Thoracic aorta (tissue), 2 donors: Measurements from ENCODE around the gene PIEZO1. TPM values are rescaled to one million over a fixed set of nuclear protein-coding genes. Genes with fewer than 3 reads are reported as not detected.
A peak's percentile ranks its signal among the peaks of the same experiment; 100 is the strongest.

ENCODE experiments used
- ATAC-seq: fragments of 150-250 bp; one replicate; pipeline ENCODE4 v1.8.0; 2017; ENCODE audit warnings: low read depth; ENCODE audit not compliant: insufficient number of reproducible peaks, low FRiP score
- DNase-seq: peaks from one replicate; pipeline ENCODE4 v3.0.0-alpha.2; 2020; ENCODE audit warnings: low spot score
- H3K27ac ChIP-seq, 2 donors: fragments of 200-600 bp; sonication (generic); 1 replicate in 1 of 2; 2 replicates in 1 of 2; pipeline ENCODE4 v1.5.1; 2016; ENCODE audit warnings: mild to moderate bottlenecking in 2 of 2, moderate library complexity in 2 of 2
- H3K27me3 ChIP-seq: fragments of 200-600 bp; sonication (generic); replicated peaks from 2 replicates; pipeline ENCODE4 v1.6.0; 2016; ENCODE audit warnings: mild to moderate bottlenecking; ENCODE audit not compliant: insufficient read depth
- H3K36me3 ChIP-seq: fragments of 200-600 bp; sonication (generic); one replicate; pipeline ENCODE4 v1.5.1; 2016
- H3K4me1 ChIP-seq, 2 donors: fragments of 200-600 bp; sonication (generic); 1 replicate in 1 of 2; 2 replicates in 1 of 2; pipeline versions ENCODE4 v1.5.1 to v1.6.0; 2016; ENCODE audit warnings: low read depth in 2 of 2, mild to moderate bottlenecking in 1 of 2; ENCODE audit not compliant: control insufficient read depth in 1 of 2
- H3K4me3 ChIP-seq: fragments of 200-600 bp; sonication (generic); 2 replicates; pipeline ENCODE4 v1.5.1; 2016; ENCODE audit warnings: mild to moderate bottlenecking
- H3K9me3 ChIP-seq: fragments of 200-600 bp; sonication (generic); 2 replicates; pipeline ENCODE4 v1.5.1; 2016
- total RNA-seq, 2 donors: library from RNA; depleted of rRNA; stranded (reverse); fragments of >200 nt; gene quantifications; one replicate each; pipeline versions ENCODE4 v1.1.0 to v1.2.3, GENCODE V29; 2016
- TF ChIP-seq, protein P1 (sequence below): fragments of 200-600 bp; sonication (generic); IDR thresholded peaks from one replicate; pipeline ENCODE4 v1.5.1; 2019; ENCODE audit warnings: antibody characterized with exemption

The PIEZO1 gene
- total RNA-seq, 2 donors from 2014 or later: 108 to 179 TPM

DNA sequence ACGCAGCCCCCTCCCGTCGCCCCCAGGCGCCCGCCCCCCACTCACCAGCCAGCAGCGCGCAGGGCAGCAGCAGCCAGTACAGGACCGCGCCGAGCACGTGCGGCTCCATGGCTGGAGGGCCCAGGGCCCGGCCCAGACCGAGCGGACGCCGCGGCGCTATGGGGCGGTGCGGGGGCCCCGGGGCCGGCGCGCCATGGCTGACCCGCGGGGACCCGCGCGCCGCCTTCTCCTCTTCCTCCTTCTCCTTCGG, 239 bp downstream of the PIEZO1 start:
- H3K4me3 ChIP-seq: peak overlapping the region; percentile 97
- ATAC-seq: no peak
- H3K4me1 ChIP-seq: peaks cover 23 to 40% of the 10 kb centered on the region in 2 donors
- H3K27ac ChIP-seq: peak overlapping the region; percentile 88 to 91
- no peaks in the 10 kb centered on the region for H3K36me3 ChIP-seq
- H3K9me3 ChIP-seq: no peaks in the 10 kb centered on the region
- no peak for DNase-seq
- TF ChIP-seq, protein P1, sequence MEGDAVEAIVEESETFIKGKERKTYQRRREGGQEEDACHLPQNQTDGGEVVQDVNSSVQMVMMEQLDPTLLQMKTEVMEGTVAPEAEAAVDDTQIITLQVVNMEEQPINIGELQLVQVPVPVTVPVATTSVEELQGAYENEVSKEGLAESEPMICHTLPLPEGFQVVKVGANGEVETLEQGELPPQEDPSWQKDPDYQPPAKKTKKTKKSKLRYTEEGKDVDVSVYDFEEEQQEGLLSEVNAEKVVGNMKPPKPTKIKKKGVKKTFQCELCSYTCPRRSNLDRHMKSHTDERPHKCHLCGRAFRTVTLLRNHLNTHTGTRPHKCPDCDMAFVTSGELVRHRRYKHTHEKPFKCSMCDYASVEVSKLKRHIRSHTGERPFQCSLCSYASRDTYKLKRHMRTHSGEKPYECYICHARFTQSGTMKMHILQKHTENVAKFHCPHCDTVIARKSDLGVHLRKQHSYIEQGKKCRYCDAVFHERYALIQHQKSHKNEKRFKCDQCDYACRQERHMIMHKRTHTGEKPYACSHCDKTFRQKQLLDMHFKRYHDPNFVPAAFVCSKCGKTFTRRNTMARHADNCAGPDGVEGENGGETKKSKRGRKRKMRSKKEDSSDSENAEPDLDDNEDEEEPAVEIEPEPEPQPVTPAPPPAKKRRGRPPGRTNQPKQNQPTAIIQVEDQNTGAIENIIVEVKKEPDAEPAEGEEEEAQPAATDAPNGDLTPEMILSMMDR: no peak
- no peaks in the 10 kb centered on the region for H3K27me3 ChIP-seq

DNA sequence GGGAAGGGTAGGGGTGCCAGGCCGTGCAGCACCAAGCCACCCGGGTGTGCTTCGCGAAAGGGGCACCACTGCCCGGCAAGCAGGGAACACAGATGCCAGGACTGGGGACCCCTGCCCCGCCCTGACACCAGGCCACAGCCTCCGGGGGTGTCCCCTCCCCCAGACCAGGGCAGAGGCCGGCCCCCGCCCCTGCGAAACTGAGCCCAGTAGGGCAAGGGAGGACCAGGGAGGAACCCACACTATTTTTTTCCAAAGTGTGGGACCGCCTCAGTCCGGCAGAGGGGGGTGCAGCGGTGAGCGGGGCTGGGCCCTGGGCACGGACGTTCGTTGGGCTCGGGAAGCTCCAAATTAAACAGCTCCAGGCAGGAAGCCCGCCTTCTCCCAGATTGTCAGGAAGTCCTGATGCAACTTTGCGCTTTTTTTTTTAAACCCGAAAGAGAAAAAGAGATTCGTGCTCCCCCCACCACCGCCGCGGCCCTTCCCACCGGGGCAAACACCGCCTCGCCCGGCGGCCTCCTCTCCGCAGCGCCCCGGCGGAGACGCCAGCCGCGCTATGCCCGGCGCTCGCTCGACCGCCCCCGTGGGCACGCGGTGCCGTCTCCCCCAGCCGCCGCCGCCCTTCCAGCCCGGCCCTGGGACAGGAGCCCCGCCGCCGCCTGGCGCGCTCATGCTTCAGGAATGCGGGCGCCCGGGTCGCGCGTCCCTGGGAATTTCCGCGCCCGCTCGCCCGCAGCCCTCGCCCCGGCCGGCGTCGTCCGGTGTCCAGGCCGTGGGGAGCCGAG, 755 bp downstream of the PIEZO1 start:
- TF ChIP-seq, protein P1: peak; percentile 60
- Histone ChIP-seq H3K4me3 (peak overlapping the region; percentile 97), H3K27ac (peak overlapping the region; percentile 88 to 91), H3K27me3 (no peaks in the 10 kb centered on the region), H3K9me3 (no peaks in the 10 kb centered on the region), H3K36me3 (no peaks in the 10 kb centered on the region), H3K4me1 (peaks cover 26 to 45% of the 10 kb centered on the region in 2 donors)
- ATAC-seq: peak; percentile 68
- no peak for DNase-seq

DNA sequence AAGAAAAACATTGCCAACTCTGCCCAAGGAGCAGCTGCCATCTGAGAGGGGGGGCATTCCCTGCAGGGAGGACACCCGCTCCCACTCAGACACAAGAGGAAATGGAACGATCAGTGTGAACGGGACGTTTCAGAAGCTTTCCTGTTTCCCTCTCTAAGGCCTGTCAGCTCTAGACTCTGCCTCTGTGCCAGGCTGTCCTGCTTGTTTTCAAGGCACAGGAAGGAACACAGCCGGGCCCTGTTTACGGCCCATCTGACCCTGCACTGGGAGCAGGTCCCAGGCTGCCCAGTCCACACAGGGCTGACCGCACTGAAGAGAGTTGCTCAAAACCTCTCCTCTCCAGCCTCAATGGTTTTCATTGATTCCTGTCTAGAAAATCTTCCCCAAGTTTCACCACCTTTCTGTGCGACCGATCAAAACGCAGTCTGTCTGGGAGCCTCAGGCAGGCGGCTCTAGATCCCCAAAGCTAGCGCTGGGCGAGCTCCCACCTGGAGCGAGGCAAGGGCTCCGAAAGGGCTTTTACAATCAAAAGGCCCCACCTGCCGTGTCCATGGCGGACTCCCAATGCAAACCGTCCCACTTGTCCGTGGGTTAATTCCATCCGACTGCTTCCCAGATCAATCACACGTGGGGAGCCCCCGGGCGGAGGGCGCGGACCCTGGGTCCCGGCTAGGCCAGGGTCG, 1.5 kb downstream of the PIEZO1 start:
- DNase-seq: no peak
- H3K4me1 ChIP-seq: peaks cover 26 to 46% of the 10 kb centered on the region in 2 donors
- peak; percentile 39 for ATAC-seq

DNA sequence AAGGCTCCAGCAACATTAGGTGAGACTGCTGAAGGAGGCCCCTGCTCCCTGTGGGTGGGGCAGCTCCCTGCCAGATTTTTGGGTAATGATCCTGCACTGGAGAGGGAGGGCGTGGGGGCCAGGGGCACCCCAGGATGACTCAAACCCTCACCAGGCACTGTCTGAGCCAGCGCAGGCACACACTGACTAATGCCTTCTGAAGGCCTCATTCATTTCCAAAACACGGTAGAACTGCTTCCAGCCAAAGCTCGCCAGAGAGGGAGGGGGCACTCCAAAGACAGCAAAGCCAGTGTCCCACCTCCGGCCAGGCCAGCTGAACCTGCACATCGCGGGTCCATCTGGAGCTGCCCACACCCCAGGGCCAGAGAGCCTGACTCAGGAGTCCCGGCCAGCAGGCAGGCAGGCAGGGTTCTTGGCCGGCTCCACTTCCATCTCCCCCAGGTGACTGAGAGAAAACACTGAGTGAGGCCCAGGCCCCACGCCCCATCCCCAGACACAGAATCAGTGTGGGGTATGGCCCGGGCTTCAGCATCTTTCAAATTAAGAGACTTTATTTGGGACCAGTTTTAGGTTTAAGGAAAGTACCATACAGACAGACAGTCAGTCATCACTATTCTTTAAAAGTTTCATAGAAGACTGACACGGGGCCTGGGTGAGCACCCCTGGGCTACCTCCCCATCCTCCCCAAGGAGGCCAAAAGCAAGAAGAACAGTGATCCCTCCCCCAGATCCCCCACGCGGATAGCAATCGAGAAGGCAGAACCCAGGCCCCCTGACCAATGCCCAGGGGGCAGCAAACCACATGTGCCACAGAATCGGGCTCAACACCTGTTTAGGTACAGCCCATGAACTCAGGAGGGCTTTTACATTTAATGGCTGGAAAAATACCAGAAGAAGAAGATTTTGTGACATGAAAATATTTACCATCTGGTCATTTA, 2.3 kb downstream of the PIEZO1 start:
- DNase-seq (no peak), ATAC-seq (no peak)
- H3K4me1 ChIP-seq: peaks cover 26 to 46% of the 10 kb centered on the region in 2 donors
- H3K9me3 ChIP-seq: no peaks in the 10 kb centered on the region
- H3K27me3 ChIP-seq: no peaks in the 10 kb centered on the region
- no peaks in the 10 kb centered on the region for H3K36me3 ChIP-seq
- H3K27ac ChIP-seq: peak overlapping the region; percentile 88 to 91
- TF ChIP-seq, protein P1: no peak
- H3K4me3 ChIP-seq: peak overlapping the region; percentile 97

More for the DNA sequence above, 1.5 kb downstream of the PIEZO1 start:
- Histone ChIP-seq H3K27ac (peak overlapping the region; percentile 88 to 91), H3K4me3 (peak overlapping the region; percentile 97), H3K27me3 (no peaks in the 10 kb centered on the region), H3K9me3 (no peaks in the 10 kb centered on the region), H3K36me3 (no peaks in the 10 kb centered on the region)
- TF ChIP-seq, protein P1: no peak
